Endothelial cell of umbilical vein (primary cell): Measurements from ENCODE around the gene TMIGD2. TPM values are rescaled to one million over a fixed set of nuclear protein-coding genes. Genes with fewer than 3 reads are reported as not detected.
"Not testable (repeated sequence)": the region's sequence is repeated elsewhere in the genome, so short reads cannot be mapped to it uniquely, and the experiment has no call there.

ENCODE experiments used
- BruUV-seq: library from RNA; stranded (reverse); fragments of 400-500 nt; replicated peaks from 2 replicates; lab custom pipeline; 2021; lab: Mats Ljungman, UMichigan
- CTCF ChIA-PET: fragments of 300-600, 350-600 bp; sonication (Branson Sonifier 250); formaldehyde crosslinking; loops from one replicate; lab custom pipeline; 2021; ENCODE audit warnings: antibody characterized with exemption, inconsistent platforms; lab: Charles Lee
- POLR2A ChIA-PET: fragments of 300-600, 350-600 bp; sonication (Branson Sonifier 250); formaldehyde crosslinking; loops from one replicate; lab custom pipeline; 2021; ENCODE audit warnings: antibody characterized with exemption, inconsistent platforms; lab: Charles Lee
- DNase-seq: peaks from one replicate; pipeline ENCODE4 v3.0.0-alpha.2; 2011; ENCODE audit warnings: low read depth, low spot score
- FAIRE-seq: peaks from 2 replicates; lab custom pipeline; 2011; peaks lifted over from hg19 to GRCh38; lab: Jason Lieb, UNC
- H2AFZ ChIP-seq: 2 replicates; pipeline ENCODE4 v1.6.0; 2012; ENCODE audit warnings: low read depth, low read length, control low read depth, inconsistent platforms
- H3K27ac ChIP-seq: 2 replicates; pipeline ENCODE4 v1.5.1; 2011; ENCODE audit warnings: low read depth, mild to moderate bottlenecking, control low read depth, low read length, moderate library complexity; ENCODE audit not compliant: insufficient read depth
- H3K27me3 ChIP-seq, 2 experiments: 2 replicates each; pipeline versions ENCODE4 v1.6.0 to v1.6.1; 2011; ENCODE audit warnings: low read length in 2 of 2, mixed read lengths in 1 of 2; ENCODE audit not compliant: control insufficient read depth in 2 of 2, insufficient read depth in 2 of 2
- H3K36me3 ChIP-seq, 2 experiments: 2 replicates in 1 of 2; 3 replicates in 1 of 2; pipeline ENCODE4 v1.5.1; 2011; ENCODE audit warnings: low read length in 2 of 2, mild to moderate bottlenecking in 1 of 2, moderate library complexity in 1 of 2; ENCODE audit not compliant: control insufficient read depth in 2 of 2, insufficient read depth in 2 of 2; ENCODE audit errors: extremely low read depth in 1 of 2
- H3K4me1 ChIP-seq: 3 replicates; pipeline ENCODE4 v1.5.1; 2011; ENCODE audit warnings: mild to moderate bottlenecking, low read length; ENCODE audit not compliant: control insufficient read depth, insufficient read depth; ENCODE audit errors: extremely low read depth
- H3K4me2 ChIP-seq: 2 replicates; pipeline ENCODE4 v1.6.1; 2011; ENCODE audit warnings: low read length, control low read depth, mixed read lengths; ENCODE audit not compliant: insufficient read depth
- H3K4me3 ChIP-seq, 3 experiments: fragments of 200-600 bp in 1 of 3; sonication (generic), shearing (Covaris generic) in 1 of 3; replicated peaks in 1 of 3; 2 replicates each; pipeline ENCODE4 v1.5.1; 2011 to 2016; ENCODE audit warnings: control low read depth in 3 of 3, low read length in 3 of 3, mild to moderate bottlenecking in 2 of 3, inconsistent platforms in 1 of 3, low read depth in 1 of 3, moderate library complexity in 1 of 3; ENCODE audit not compliant: insufficient read depth in 1 of 3
- H3K79me2 ChIP-seq: 2 replicates; pipeline ENCODE4 v1.6.0; 2012; ENCODE audit warnings: low read length, inconsistent platforms; ENCODE audit not compliant: control insufficient read depth, insufficient read depth
- H3K9ac ChIP-seq: replicated peaks from 2 replicates; pipeline ENCODE3; 2011; ENCODE audit warnings: low read length, control low read depth; ENCODE audit not compliant: insufficient read depth; ENCODE audit errors: extremely low read depth
- H3K9me1 ChIP-seq: replicated peaks from 3 replicates; pipeline ENCODE4 v1.6.0; 2011; ENCODE audit warnings: mild to moderate bottlenecking, low read length; ENCODE audit not compliant: control insufficient read depth, insufficient read depth; ENCODE audit errors: extremely low read depth
- H3K9me3 ChIP-seq: replicated peaks from 2 replicates; pipeline ENCODE4 v1.5.1; 2012; ENCODE audit warnings: low read length, inconsistent platforms; ENCODE audit not compliant: control insufficient read depth, insufficient read depth
- H4K20me1 ChIP-seq: replicated peaks from 2 replicates; pipeline ENCODE3; 2011; ENCODE audit warnings: mild to moderate bottlenecking, low read length; ENCODE audit not compliant: control insufficient read depth, insufficient read depth; ENCODE audit errors: extremely low read depth
- EZH2 ChIP-seq: IDR thresholded peaks from 2 replicates; pipeline ENCODE4 v1.6.1; 2012; ENCODE audit warnings: borderline replicate concordance, low read depth, mild to moderate bottlenecking, moderate library complexity, low read length, inconsistent platforms; ENCODE audit not compliant: severe bottlenecking
- FOS ChIP-seq: IDR thresholded peaks from 2 replicates; pipeline ENCODE4 v1.6.1; 2011; ENCODE audit warnings: mild to moderate bottlenecking, low read length, moderate library complexity, borderline replicate concordance; ENCODE audit not compliant: insufficient read depth
- GATA2 ChIP-seq: IDR thresholded peaks from 2 replicates; pipeline ENCODE4 v1.7.0; 2011; ENCODE audit warnings: low read depth, mild to moderate bottlenecking, moderate library complexity, mixed read lengths, low read length; ENCODE audit not compliant: insufficient read length, insufficient read depth
- JUN ChIP-seq: IDR thresholded peaks from 2 replicates; pipeline ENCODE4 v1.6.1; 2011; ENCODE audit warnings: borderline replicate concordance, low read depth; ENCODE audit not compliant: insufficient read length, insufficient read depth
- MAX ChIP-seq: IDR thresholded peaks from 2 replicates; pipeline ENCODE4 v1.6.1; 2011; ENCODE audit not compliant: insufficient read depth, insufficient read length
- MYC ChIP-seq: IDR thresholded peaks from one replicate; pipeline ENCODE4 v1.6.1; 2011; ENCODE audit warnings: mild to moderate bottlenecking, low read depth, low read length
- POLR2A ChIP-seq: IDR thresholded peaks from 2 replicates; pipeline ENCODE4 v1.6.1; 2012; ENCODE audit warnings: low read depth, mild to moderate bottlenecking, control low read depth, low read length
- POLR2AphosphoS5 ChIP-seq: IDR thresholded peaks from 2 replicates; pipeline ENCODE4 v1.6.1; 2012; ENCODE audit warnings: low read depth, mild to moderate bottlenecking, control low read depth, low read length, moderate library complexity; ENCODE audit not compliant: insufficient read depth
- dilution Hi-C: fragments of 300-500 bp; cut with MboI; formaldehyde crosslinking; loops from one replicate; pipeline ENCODE4 v1.15.0; 2019; ENCODE audit warnings: low sequenced_read_pairs; ENCODE audit not compliant: extremely low pct_ligation_motif_present
- intact Hi-C: fragments of 100-400 bp; cut with micrococcal nuclease; formaldehyde crosslinking; loops from one replicate; pipeline ENCODE4 v1.10.0; 2022
- polyA plus RNA-seq, 4 experiments: library from polyadenylated mRNA; depleted of rRNA in 3 of 4; stranded (reverse) in 3 of 4; unstranded in 1 of 4; fragments of >200 nt; gene quantifications; 2 replicates each; pipeline versions ENCODE4 v1.2.1 to v1.2.3, GENCODE V29; 2011 to 2012; ENCODE audit warnings: missing spikeins in 1 of 4
- total RNA-seq: library from RNA; stranded (reverse); gene quantifications from 2 replicates; pipeline ENCODE4 v1.2.3, GENCODE V29; 2021
- TF ChIP-seq, protein P1 (sequence below), 2 donors: IDR thresholded peaks; 1 replicate in 1 of 2; 2 replicates in 1 of 2; pipeline ENCODE4 v1.5.1; 2011; ENCODE audit warnings: low read length in 2 of 2, mild to moderate bottlenecking in 2 of 2, moderate library complexity in 2 of 2, control low read depth in 1 of 2, inconsistent platforms in 1 of 2, low read depth in 1 of 2; ENCODE audit not compliant: insufficient read depth in 1 of 2; ENCODE audit errors: extremely low read depth in 1 of 2

Gene TMIGD2
- total and polyA plus RNA-seq, 2 donors (not counting 3 experiments of a cell fraction or from before 2014, with no cell fraction given) = not detected

GRCh38 chr19:4288091-4288777 lies 14.0 kb downstream of the TMIGD2 start:
- intact Hi-C loops (no loop called here), dilution Hi-C loops (no loop called here)
- no peak for DNase-seq
- no peak overlapping the region for H3K27ac ChIP-seq
- no peaks in the 10 kb centered on the region for H3K36me3 ChIP-seq
- H3K4me3 ChIP-seq = no peak overlapping the region
- H3K79me2 ChIP-seq = no peaks in the 10 kb centered on the region
- H3K4me2 ChIP-seq = no peak overlapping the region
- no TSS peak for BruUV-seq
- H3K9me3 ChIP-seq = no peaks in the 10 kb centered on the region
- no peaks in the 10 kb centered on the region for H4K20me1 ChIP-seq
- ChIA-PET CTCF (no interaction called here), POLR2A (no interaction called here)
- H3K9ac ChIP-seq = no peak overlapping the region
- H2AFZ ChIP-seq = no peak overlapping the region
- H3K4me1 ChIP-seq = no peaks in the 10 kb centered on the region
- no peaks in the 10 kb centered on the region for H3K27me3 ChIP-seq
- FAIRE-seq = no peak
- TF ChIP-seq, protein P1, sequence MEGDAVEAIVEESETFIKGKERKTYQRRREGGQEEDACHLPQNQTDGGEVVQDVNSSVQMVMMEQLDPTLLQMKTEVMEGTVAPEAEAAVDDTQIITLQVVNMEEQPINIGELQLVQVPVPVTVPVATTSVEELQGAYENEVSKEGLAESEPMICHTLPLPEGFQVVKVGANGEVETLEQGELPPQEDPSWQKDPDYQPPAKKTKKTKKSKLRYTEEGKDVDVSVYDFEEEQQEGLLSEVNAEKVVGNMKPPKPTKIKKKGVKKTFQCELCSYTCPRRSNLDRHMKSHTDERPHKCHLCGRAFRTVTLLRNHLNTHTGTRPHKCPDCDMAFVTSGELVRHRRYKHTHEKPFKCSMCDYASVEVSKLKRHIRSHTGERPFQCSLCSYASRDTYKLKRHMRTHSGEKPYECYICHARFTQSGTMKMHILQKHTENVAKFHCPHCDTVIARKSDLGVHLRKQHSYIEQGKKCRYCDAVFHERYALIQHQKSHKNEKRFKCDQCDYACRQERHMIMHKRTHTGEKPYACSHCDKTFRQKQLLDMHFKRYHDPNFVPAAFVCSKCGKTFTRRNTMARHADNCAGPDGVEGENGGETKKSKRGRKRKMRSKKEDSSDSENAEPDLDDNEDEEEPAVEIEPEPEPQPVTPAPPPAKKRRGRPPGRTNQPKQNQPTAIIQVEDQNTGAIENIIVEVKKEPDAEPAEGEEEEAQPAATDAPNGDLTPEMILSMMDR (IDR thresholded peaks at IDR 0.05; ENCODE audit: extremely low read depth in 1 of 2, insufficient read depth in 1 of 2, low read depth in 1 of 2, low read length in 2 of 2) = no peak
- TF ChIP-seq JUN = no peak
- TF ChIP-seq FOS = no peak
- no peak for TF ChIP-seq POLR2A
- TF ChIP-seq EZH2 = no peak
- no peak for TF ChIP-seq POLR2AphosphoS5
- no peak for TF ChIP-seq MYC
- TF ChIP-seq GATA2 = no peak
- TF ChIP-seq MAX = no peak
- no peaks in the 10 kb centered on the region for H3K9me1 ChIP-seq

DNA sequence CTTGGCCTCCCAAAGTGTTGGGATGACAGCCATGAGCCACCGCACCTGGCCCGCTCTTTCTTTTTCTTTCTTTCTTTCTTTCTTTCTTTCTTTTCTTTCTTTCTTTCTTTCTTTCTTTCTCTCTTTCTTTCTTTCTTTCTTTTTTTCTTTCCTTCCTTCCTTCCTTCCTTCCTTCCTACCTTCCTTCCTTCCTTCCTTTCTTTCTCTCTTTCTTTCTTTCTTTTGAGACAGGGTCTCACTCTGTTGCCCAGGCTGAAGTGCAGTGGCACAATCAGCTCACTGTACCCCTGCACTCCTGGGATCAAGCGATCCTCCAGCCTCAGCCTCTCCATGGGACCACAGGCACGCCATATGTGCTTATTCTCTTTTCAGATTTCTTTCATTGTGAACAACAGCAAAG lies 16.0 kb downstream of the TMIGD2 start:
- H4K20me1 ChIP-seq, H3K36me3 ChIP-seq, DNase-seq, intact Hi-C loops, dilution Hi-C loops, H3K4me1 ChIP-seq, H2AFZ ChIP-seq, H3K4me3 ChIP-seq, CTCF ChIA-PET, H3K4me2 ChIP-seq, H3K79me2 ChIP-seq, BruUV-seq, H3K9ac ChIP-seq, H3K9me1 ChIP-seq, H3K9me3 ChIP-seq, H3K27ac ChIP-seq, POLR2A ChIA-PET, H3K27me3 ChIP-seq, FAIRE-seq: not testable (repeated sequence)
